Mammary epithelial cell (primary cell): ENCODE data around the gene ZFYVE26.

Experiments used
- EZH2 ChIP-seq: IDR thresholded peaks from 2 replicates; pipeline ENCODE4 v1.6.1; 2012; ENCODE audit warnings: low read length, inconsistent platforms, borderline replicate concordance
- TF ChIP-seq, protein P1 (sequence below), 2 donors: IDR thresholded peaks in 1 of 2; conservative IDR thresholded peaks in 1 of 2; 2 replicates each; pipeline ENCODE4 v1.5.1; 2011 to 2012; ENCODE audit warnings: inconsistent platforms in 2 of 2, low read length in 2 of 2, mild to moderate bottlenecking in 2 of 2, control low read depth in 1 of 2, low read depth in 1 of 2; ENCODE audit not compliant: insufficient read depth in 1 of 2; ENCODE audit errors: extremely low read depth in 1 of 2

DNA sequence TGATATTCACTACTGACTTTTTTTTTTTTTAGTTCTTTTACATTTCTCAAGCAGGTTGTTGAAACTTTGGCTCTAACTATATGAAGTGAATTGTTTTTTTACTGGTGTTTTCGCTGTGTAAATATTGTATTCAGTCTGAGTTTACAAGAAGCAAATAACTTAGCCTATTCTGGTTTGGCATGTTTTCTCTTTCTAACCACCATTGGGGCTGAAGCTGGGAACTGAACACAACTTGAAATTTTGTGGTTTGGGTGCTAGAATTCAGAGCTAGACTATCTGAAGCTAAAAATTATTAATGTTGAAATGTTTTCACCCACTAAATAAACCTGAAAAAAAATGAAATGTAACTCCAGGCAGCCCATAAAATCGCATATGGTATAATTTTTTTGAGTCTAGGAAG is 40.4 kb upstream of the ZFYVE26 start:
- TF ChIP-seq, protein P1, sequence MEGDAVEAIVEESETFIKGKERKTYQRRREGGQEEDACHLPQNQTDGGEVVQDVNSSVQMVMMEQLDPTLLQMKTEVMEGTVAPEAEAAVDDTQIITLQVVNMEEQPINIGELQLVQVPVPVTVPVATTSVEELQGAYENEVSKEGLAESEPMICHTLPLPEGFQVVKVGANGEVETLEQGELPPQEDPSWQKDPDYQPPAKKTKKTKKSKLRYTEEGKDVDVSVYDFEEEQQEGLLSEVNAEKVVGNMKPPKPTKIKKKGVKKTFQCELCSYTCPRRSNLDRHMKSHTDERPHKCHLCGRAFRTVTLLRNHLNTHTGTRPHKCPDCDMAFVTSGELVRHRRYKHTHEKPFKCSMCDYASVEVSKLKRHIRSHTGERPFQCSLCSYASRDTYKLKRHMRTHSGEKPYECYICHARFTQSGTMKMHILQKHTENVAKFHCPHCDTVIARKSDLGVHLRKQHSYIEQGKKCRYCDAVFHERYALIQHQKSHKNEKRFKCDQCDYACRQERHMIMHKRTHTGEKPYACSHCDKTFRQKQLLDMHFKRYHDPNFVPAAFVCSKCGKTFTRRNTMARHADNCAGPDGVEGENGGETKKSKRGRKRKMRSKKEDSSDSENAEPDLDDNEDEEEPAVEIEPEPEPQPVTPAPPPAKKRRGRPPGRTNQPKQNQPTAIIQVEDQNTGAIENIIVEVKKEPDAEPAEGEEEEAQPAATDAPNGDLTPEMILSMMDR (conservative IDR thresholded peaks at IDR 0.05 in 1 of 2, IDR thresholded peaks at IDR 0.05 in 1 of 2; ENCODE audit: extremely low read depth in 1 of 2, insufficient read depth in 1 of 2, low read depth in 1 of 2, low read length in 2 of 2), result no peak
- no peak for TF ChIP-seq EZH2
